Measurements from ENCODE around the gene SCN4B.

- TF ChIP-seq EZH2phosphoT487 (IDR thresholded peaks at IDR 0.05; ENCODE audit: borderline replicate concordance) = no peak
- no peak for TF ChIP-seq CTCF (conservative IDR thresholded peaks at IDR 0.05; ENCODE audit: low read length)
These were observed 16.9 kb upstream of the SCN4B start for GRCh38 chr11:118169300-118170140.

All from Loucy (cell line).